ENCODE results near the gene GTF3C5.
"Not testable (repeated sequence)": the region's sequence is repeated elsewhere in the genome, so short reads cannot be mapped to it uniquely, and the experiment has no call there.

Gene GTF3C5

DNA sequence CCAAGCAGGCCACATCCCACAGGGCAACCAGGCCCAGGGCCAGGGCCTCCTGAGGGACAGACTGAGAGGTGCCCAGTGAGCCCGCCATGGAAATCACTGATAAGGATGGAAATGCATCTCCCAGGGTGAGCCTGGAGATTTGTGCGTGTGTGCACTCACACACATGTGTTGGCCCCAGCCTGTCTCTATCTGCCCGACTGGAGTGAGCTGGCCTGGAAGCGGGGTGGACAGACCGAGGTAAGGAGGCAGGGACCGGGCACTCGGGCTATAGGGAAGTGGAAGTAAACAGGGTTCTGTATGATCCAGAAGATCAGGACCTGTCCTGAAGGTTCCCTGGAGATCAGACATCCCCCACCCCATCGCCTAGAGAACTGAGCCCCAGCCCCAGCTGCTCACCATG, 34.9 kb upstream of the GTF3C5 start:
- no peak for DNase-seq (ENCODE audit: low read depth in 2 of 2)

DNA sequence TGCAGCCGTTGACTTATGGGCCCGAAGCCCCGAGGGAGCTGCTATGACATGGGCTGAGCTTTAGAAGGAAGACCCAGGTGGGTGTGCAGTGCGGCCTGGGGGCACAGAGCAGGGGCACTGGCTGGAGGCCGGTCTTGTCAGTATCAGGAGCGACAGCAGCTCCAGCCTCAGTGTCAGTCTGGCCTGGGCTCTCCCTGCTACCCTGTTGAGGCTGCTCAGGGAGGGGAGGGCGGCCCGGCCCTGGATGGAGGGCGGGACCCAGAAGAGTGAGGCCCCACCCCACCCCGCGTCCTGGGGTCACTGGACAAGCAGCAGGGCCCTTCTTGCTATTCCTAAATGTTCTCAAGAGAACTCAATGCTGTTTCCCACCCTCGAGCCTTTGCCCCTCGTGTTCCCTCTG, 34.3 kb upstream of the GTF3C5 start:
- DNase-seq (ENCODE audit: low read depth in 2 of 2) = no peak

DNA sequence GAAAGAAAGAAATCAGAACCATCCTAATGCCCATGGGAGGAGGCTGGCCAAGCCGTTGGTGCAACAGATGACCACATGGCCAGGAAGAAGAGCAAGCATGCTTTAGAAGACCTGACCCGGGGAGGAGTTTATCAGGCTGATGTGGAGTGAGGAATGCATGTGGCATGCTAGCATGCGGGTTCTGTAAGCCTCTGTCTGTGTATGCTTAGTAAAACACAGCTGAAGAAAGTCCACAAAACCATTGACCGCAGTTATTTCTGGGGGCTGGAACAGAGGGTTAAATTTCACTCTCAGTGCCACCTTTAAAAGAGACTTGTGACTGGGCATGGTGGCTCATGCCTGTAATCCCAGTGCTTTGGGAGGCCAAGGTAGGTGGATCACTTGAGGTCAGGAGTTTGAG, 33.2 kb upstream of the GTF3C5 start:
- no peak for DNase-seq (ENCODE audit: low read depth in 2 of 2)

DNA sequence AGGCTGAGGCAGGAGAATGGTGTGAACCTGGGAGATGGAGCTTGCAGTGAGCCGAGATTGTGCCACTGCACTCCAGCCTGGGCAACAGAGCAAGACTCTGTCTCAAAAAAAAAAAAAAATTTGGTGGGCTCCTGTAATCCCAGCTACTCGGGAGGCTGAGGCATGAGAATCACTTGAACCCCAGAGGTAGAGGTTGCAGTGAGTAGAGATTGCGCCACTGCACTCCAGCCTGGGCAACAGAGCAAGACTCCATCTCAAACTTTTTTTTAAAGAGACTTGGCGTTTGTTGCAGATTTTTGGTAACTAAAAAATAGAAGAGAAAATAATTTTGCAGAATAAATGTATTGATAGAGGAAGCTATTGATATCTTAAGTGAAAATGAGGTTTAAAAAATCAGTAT, 32.6 kb upstream of the GTF3C5 start:
- not testable (repeated sequence) for DNase-seq (ENCODE audit: low read depth in 2 of 2)

DNA sequence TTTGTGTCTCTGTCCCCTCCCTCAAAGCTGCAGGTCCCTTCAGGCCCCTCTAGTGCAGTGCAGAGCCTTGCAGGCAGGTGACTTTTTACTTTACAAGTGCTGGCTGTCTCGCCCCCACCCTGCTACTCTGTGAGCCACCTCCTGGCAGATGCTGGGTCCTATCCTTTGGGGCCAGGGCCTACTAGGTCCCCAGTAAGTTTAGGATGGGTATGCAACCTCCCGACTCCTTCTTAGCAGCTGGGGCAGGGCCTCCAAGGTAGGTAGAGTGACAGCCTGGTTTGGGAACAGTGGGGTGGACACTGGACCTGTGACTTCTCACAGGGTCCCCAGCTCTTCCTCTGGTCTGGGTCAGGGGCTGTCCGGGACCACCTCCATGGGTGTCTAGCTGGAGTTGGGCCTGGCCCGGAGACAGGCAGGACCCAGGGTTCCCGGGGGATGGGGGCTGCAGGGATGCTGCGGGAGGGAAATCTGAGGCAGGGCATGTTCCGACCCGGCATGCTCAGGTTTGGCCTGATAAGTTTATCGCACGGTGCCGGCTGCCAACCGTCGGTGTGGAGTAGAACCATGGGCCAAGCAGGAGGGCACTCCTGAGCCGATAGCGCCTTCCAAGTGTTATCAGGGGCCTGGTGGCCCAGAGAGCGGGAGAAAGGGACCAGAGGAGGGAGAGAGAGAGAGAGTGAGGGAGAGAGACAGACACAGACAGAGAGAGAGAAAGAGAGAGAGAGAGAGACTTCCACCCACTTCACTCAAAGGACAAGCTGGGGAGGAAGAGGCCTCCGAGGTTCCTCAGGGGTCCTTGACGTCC, 31.8 kb upstream of the GTF3C5 start:
- DNase-seq (ENCODE audit: low read depth in 2 of 2) = no peak

DNA sequence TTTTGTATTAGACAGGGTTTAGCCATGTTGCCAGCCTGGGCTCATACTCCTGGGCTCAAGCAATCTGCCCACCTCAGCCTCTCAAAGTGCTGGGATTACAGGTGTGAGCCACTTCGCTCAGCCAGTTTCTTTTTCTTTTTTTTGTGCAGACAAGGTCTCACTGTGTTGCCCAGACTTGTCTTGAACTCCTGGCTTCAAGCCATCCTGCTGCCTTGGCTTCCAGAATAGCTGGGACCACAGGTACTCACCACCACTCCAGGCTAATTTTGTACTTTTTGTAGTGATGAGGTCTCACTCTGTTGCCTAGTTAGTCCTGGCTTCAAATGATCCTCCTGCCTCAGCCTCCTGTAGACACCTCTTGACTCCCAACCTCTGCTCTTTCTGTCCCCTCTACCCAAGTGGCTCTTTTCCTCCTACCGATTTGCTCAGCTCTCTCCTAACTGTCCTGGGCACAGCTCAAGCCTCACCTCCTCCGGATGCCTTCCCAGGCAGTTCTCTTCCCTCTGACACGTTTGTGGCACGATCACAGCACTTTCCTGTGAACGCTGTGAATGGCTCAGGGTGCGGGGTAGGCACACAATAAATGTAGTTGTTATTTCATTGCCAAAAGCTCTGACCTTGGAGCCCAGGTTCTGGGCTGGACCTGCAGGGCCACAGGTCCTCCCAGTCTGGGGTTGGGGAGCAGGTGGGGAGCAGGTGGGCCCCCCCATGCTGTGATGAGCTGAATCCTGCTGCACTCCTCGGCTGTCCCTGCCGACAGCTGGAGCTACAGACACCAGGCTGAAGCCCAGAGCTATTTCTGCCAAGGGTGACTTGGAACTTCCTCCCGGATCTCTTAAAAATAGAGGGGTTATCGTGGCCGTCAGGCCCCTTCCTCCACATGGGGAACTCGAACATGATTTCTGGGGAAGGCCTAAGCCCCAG, 28.4 kb upstream of the GTF3C5 start:
- no peak for DNase-seq (ENCODE audit: low read depth in 2 of 2)

DNA sequence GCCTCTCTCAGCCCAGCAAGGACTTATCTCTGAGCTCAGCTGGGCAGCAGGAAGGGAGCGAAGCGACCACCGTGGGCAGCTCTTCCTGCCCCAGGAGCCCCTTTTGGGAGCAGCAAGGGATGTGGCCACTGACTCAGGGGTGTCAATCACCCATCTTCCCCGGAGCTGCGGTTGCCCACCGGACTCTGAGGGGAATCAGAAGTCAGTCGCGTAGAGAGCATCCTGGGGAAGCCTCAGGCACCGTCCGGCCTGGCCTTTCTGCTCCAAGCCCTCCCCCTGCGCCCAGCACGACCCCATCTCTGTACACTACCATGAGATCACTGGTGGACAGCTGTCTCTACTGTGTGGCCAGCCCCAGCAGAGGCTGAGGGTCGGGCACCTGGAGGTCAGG, 27.7 kb upstream of the GTF3C5 start:
- DNase-seq (ENCODE audit: low read depth in 2 of 2) = no peak

DNA sequence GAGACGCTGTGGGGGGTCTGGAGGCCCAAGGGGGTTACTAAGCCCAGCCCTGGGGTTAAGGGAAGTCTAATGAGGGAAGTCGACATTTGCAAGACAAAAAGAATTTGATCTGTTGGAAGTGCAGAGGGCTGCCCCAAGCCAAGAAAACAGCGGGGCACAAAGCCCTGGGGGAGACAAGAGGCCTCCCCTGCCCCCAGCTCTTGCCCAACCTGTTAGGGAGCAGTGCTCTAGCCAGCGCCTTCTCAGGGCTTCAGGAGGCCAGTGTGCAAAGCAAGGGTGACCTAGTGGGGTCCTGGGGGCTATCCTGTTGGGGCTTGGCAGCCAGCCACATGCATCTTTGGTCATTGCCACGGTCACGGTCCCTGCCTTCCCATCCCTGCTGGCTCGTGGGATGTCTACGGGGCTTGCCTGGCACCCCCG, 27.1 kb upstream of the GTF3C5 start:
- DNase-seq (ENCODE audit: low read depth in 2 of 2) = no peak

DNA sequence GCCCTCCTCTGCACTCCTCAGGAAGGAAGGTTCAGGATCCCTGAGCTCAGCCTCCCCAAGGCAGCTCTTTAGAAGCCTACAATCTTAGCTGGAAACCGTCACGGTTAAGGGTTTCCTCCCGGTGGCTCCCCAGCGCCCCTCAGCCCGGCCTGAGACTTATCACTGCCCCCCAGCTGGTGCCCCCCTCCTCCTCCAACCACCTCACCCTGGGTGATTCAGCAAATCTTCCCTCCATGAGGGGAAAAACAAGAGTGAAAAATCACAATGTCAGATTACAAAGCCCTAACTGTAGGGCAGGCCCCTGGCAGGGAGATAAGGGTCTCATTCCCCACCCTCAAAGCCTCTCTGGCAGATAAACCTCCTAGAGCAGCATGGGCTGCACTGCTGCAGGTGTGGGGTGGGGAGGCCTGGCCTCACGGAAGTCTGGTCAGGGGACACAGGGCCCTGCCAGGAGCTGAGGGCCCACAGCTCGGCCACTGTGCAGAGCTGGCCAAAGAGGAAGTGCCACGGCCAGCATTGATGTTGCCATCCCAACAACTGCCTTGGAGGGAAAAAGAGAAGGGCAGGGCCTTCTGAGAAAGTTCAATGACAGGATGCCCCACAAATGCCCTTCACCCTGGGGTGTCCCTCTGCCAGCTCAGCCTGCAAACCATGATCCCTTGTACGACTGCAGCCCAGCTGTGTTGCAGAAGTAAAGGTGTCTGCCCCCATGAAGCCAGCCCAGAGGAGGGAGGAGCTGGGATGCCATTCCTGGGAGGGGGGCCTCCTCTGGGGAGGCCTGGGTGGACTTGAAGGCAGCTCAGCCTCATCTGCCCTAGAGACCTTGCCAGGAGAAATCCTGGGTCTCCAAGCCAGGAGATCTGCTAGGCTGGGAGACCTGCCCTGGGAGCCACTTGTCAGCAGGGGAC, 26.5 kb upstream of the GTF3C5 start:
- no peak for DNase-seq (ENCODE audit: low read depth in 2 of 2)

DNA sequence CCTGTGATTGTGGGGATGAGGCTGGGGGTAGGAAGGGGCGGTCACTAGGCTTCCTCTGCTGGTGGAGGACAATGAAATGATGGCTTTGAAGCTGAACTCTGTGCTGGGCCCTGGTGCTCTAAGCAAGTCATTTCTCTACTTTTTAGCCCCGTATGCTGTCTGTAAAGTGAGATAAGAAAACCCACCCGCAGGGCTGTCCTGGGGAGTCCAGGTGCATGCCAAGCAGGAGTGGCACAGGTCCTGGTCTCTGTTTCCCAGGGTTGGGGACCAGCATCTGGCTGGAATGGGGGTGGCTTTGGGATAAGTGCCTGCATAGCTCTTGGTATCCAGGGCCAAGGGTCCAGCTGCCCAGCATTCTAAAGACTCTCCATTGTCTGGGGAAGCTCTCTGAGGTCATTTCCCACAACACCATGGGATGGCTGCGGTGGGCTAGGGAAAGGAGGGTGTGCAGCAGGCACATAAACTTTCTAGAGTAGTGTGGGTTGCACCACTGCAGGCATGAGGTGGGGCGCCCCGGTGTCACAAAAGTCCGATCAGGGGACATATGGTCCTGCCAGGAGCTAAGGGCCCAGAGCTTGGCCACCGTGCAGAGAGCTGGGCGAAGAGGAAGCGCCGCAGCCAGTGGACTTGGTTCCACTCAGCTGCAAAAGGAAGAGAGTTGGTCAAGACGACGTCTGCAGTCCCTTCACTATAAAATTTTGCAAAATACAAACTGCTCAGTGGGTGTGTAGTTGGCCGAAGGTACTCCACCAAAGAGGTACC, 25.6 kb upstream of the GTF3C5 start:
- DNase-seq (ENCODE audit: low read depth in 2 of 2) = no peak

DNA sequence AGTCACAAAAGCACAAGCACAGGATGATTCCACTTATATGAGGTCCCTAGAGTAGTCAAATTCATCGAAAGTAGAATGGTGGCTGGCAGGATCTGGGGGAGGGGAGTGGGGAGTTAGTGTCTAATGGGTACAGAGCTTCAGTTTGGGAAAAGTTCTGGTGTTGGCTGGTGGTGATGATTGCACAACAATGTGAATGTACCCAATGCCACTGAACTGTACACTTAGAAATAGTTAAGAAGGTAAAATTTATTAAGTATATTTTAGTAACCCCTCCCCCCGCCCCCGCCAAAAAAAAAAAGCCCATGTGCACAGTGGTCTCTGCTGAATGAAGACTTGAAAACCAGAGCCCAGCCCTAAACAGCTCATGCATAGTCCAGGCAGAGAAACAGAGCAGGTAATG, 24.8 kb upstream of the GTF3C5 start:
- DNase-seq (ENCODE audit: low read depth in 2 of 2) = no peak

DNA sequence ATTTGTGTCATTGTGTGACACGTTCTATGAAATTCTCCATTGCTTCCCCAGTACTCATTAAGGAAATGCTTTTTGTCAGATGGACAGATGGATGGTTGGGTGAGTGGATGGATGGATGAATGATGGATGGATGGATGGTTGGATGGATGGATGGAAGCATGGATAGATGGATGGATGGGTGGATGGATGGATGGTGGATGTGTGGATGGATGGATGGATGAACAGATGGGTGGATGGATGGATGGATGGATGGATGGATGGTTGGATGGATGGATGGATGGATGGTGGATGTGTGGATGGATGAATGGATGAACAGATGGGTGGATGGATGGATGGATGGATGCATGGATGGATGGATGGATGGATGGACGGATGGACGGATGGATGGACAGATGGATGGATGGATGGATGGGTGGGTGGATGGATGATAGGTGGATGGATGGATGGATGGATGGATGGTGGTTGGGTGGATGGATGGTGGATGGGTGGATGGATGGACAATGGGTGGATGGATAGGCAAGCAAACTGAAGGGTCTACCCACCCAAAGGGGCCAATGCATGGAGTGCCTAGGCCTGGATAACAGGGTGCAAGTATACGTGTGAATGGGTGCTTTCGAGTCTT, 24.0 kb upstream of the GTF3C5 start:
- no peak for DNase-seq (ENCODE audit: low read depth in 2 of 2)

DNA sequence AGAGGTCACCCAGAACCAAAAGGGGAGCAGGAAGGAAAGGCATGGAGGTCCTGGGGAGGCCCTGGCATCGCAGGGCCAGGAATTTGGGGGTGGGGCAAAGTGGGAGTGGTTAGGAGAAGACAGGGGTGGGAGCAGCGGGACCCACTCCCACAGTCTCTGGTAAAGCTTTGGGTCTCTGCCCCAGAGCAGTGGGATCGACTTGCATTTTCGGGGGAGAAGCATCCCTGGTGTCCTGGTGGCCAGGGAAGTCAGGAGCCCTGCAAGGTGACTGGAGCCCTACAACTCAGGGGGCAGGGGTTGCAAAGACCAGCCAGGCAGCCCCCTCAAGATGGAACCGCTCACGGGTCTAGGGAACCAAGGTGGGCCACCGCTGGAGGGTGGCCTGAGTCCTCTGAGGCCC, 22.4 kb upstream of the GTF3C5 start:
- DNase-seq (ENCODE audit: low read depth in 2 of 2) = no peak

DNA sequence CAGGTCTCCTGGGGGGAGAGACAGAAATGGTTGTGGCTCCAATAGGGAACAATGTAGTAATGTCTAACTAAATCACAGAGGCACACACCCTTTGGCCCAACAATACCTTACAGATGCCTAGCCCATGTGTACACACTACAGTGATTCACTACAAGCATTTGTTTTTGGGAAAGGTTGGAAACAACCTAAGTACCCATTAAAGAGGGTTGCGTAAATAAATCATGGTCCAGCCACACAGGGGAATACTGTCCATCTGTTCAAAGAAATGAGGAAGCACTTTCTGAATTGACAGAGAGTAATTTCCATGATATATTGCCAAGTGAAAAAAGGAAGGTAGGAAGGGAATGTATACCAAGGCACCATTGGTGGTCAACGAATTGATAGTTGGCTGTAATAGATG, 22.0 kb upstream of the GTF3C5 start:
- DNase-seq (ENCODE audit: low read depth in 2 of 2) = no peak

DNA sequence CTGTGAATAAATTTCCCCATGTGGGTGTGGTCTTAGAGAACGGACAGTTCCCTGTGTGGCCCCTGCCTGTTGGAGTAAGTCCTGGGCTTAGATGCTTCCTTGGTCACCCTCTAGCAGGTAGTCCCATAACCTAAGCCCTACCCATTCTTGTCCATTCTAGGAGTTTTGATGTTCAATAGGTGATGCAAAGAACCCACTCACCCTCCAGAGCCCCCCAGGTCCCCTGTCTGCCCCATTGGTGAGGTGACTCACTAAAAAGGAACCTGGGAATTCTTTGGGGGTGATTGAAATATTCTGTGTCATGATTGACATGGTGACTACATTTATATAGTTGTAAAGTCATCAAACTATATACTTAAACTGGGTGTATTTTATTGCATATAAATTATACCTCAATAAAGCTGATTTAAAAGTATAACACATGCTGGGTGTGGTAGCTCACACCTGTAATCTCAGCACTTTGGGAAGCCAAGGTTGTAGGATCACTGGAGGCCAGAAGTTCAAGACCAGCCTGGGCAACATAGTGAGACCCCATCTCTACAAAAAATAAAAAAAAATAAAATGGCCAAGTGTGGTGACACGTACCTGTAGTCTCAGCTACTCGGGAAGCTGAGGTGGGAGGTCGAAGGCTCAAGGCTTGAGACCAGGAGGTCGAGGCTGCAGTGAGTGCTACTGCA, 20.8 kb upstream of the GTF3C5 start:
- DNase-seq (ENCODE audit: low read depth in 2 of 2) = no peak

DNA sequence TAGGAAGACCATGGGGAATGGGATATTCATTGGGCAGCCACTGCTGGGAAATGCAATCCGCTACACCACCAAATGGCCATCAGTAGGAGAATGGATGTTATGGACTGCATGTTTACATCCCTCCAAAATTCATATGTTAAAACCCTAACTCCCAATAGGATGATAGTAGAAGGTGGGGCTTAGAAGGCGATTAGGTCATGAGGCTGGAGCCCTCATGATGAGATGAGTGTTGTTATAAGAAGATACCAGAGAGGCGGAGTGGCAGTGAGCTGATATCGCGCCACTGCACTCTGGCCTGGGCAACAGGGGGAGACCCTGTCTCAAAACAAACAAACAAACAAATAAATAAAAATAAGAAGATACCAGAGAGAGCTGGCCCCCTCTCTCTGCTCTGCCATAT, 16.1 kb upstream of the GTF3C5 start:
- DNase-seq (ENCODE audit: low read depth in 2 of 2) = no peak

DNA sequence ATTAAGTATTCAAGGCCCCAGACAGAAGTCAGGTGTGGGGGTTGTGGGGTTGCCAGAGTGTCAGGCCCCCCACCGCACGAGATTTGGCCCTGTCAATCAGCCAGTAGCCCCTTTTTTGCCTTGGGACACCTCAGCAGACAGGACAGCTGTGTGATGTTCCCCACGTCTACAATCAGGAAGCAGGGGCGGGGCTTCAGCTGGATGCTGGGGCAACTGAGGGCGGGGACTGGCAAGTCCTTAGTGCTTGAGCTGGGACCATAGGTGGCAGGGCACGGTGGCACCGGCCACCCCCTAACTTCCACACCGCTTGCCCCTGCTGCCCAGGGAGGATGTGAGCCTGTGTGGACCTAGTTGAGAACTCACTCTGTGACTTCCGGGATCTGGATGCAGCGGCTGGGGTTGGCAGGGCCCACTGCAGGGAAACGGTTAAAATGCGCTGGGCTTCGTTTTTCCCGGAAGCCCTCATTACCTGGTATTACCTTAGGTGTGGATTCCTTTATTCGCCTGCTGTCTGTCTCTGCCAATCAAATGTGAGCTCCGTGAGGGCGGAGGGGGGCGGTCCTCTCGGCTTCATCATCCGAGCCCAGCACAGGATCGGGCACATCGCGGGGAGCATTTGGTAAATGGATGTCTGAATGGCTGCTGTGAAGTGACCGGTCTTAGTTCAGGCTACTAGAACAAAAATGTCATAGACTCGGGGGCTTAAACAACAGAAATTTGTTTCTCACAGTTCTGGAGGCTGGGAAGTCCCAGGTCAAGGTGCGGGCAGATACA, 7.5 kb upstream of the GTF3C5 start:
- no peak for DNase-seq (ENCODE audit: low read depth in 2 of 2)

DNA sequence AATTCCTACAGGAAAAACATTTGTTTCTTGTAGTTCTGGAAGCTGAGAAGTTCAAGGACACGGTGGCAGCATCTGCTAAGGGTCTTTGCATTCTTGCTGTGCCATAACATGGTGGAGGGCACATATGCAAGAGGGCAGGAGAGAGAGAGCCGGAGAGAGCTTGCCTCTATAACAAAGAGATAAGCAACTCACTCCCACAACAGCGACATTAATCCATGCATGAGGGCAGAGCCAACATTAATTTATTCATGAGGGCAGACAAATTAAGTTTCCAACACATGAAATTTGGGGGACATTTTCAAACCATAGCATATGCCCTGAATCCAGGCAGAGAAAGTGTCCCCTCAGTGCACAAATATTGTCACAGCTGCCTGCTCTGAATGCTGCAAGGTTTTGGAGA, 4.4 kb upstream of the GTF3C5 start:
- no peak for DNase-seq (ENCODE audit: low read depth in 2 of 2)

DNA sequence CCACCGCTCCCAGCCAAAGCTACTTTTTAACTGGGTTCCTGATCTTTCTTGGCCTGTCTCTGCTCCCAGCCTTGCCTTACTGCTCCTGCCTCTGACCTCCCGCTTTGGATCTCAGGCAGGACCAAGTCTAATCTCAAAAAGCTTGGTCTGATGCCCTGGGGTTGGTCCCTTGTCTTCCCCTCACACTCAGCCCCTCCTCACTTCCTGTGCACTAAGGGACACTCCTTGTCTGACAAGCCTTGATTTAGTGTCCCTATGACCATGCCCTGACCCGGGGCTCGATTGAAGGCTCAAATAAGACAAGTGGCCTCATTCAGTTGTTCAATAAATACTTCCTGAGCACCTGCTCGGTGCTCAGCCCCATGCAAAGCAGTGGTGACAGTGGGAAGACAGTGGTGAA, 3.7 kb upstream of the GTF3C5 start:
- DNase-seq (ENCODE audit: low read depth in 2 of 2) = no peak
